Tibial nerve (tissue), 4 donors: ENCODE results near the gene HIKESHI.

Experiments used
- EP300 ChIP-seq, 2 donors: sonication (generic); formaldehyde crosslinking; IDR thresholded peaks; one replicate each; pipeline ENCODE4 v1.6.1; 2017; ENCODE audit warnings: antibody characterized with exemption in 2 of 2, mild to moderate bottlenecking in 1 of 2
- POLR2A ChIP-seq, 2 donors: fragments of 450-650 bp; IDR thresholded peaks; one replicate each; pipeline ENCODE4 v1.6.1; 2017; ENCODE audit warnings: antibody characterized with exemption in 2 of 2, mild to moderate bottlenecking in 2 of 2, moderate library complexity in 2 of 2
- TF ChIP-seq, protein P1 (sequence below), 5 experiments: fragments of 200-600 bp in 3 of 5; fragments of 450-650 bp in 2 of 5; sonication (generic) in 3 of 5; IDR thresholded peaks; one replicate each; pipeline ENCODE4 v1.5.1; 2016 to 2019; ENCODE audit warnings: antibody characterized with exemption in 5 of 5, mild to moderate bottlenecking in 3 of 5, moderate library complexity in 2 of 5

DNA sequence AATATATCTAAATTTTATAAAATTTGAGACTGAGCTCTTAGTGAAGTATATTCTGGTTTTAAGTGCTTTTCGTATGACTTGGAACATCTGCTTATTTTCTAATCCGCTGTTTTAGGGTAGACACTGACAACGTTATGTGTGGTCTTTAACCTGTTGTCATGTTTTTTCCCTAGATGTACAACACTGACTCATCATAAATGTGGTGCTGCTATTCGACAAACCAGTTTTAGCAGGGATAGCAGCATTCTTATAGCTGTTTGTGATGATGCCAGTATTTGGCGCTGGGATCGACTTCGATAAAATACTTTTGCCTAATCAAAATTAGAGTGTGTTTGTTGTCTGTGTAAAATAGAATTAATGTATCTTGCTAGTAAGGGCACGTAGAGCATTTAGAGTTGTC, 23.8 kb upstream of the HIKESHI start:
- TF ChIP-seq, protein P1, sequence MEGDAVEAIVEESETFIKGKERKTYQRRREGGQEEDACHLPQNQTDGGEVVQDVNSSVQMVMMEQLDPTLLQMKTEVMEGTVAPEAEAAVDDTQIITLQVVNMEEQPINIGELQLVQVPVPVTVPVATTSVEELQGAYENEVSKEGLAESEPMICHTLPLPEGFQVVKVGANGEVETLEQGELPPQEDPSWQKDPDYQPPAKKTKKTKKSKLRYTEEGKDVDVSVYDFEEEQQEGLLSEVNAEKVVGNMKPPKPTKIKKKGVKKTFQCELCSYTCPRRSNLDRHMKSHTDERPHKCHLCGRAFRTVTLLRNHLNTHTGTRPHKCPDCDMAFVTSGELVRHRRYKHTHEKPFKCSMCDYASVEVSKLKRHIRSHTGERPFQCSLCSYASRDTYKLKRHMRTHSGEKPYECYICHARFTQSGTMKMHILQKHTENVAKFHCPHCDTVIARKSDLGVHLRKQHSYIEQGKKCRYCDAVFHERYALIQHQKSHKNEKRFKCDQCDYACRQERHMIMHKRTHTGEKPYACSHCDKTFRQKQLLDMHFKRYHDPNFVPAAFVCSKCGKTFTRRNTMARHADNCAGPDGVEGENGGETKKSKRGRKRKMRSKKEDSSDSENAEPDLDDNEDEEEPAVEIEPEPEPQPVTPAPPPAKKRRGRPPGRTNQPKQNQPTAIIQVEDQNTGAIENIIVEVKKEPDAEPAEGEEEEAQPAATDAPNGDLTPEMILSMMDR (IDR thresholded peaks at IDR 0.05): no peak
- no peak for TF ChIP-seq POLR2A (IDR thresholded peaks at IDR 0.05)
- no peak for TF ChIP-seq EP300 (IDR thresholded peaks at IDR 0.05)
